PFSK-1 (cell line): ENCODE measurements around the gene MGAT3.

Experiments
- FOXP2 ChIP-seq: optimal IDR thresholded peaks from 2 replicates; pipeline ENCODE3; 2011; ENCODE audit warnings: borderline replicate concordance, control low read depth, inconsistent platforms; ENCODE audit not compliant: insufficient read depth; ENCODE audit errors: extremely low read length, extremely low read depth
- POLR2AphosphoS5 ChIP-seq: IDR thresholded peaks from 2 replicates; pipeline ENCODE4 v1.6.1; 2012; ENCODE audit warnings: low read depth, mild to moderate bottlenecking, control low read depth, low read length, moderate library complexity
- SIN3A ChIP-seq: IDR thresholded peaks from 2 replicates; pipeline ENCODE4 v1.6.1; 2012; ENCODE audit warnings: mild to moderate bottlenecking, low read length, moderate library complexity, borderline replicate concordance; ENCODE audit not compliant: insufficient read depth
- TAF1 ChIP-seq: IDR thresholded peaks from 2 replicates; pipeline ENCODE4 v1.6.1; 2012; ENCODE audit warnings: low read length, control low read depth, borderline replicate concordance; ENCODE audit not compliant: insufficient read depth
- TF ChIP-seq, protein P1 (sequence below), 2 experiments: IDR thresholded peaks; 2 replicates each; pipeline versions ENCODE4 v1.6.1 to v1.8.0; 2011 to 2012; ENCODE audit warnings: low read depth in 2 of 2, low read length in 2 of 2, control low read depth in 1 of 2, inconsistent platforms in 1 of 2, mild to moderate bottlenecking in 1 of 2, moderate library complexity in 1 of 2; ENCODE audit not compliant: insufficient read depth in 1 of 2

The MGAT3 gene

DNA sequence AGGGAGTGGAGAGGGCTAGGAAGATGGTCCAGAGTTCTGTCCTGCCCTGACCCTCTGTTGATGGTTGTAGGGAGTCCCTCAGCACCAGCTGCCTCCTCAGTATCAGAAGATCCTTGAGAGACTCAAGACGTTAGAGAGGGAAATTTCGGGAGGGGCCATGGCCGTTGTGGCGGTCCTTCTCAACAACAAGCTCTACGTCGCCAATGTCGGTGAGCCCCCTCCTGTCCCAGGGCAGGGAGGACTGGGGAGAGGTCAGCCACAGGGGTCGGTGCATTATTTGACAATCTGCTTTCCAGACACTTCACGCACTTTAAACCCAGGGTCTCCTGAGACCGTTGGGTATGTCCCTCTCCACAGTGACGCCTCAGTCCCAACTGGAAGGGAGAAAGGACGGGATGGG lies 39.2 kb upstream of the MGAT3 start:
- TF ChIP-seq TAF1: no peak
- TF ChIP-seq, protein P1, sequence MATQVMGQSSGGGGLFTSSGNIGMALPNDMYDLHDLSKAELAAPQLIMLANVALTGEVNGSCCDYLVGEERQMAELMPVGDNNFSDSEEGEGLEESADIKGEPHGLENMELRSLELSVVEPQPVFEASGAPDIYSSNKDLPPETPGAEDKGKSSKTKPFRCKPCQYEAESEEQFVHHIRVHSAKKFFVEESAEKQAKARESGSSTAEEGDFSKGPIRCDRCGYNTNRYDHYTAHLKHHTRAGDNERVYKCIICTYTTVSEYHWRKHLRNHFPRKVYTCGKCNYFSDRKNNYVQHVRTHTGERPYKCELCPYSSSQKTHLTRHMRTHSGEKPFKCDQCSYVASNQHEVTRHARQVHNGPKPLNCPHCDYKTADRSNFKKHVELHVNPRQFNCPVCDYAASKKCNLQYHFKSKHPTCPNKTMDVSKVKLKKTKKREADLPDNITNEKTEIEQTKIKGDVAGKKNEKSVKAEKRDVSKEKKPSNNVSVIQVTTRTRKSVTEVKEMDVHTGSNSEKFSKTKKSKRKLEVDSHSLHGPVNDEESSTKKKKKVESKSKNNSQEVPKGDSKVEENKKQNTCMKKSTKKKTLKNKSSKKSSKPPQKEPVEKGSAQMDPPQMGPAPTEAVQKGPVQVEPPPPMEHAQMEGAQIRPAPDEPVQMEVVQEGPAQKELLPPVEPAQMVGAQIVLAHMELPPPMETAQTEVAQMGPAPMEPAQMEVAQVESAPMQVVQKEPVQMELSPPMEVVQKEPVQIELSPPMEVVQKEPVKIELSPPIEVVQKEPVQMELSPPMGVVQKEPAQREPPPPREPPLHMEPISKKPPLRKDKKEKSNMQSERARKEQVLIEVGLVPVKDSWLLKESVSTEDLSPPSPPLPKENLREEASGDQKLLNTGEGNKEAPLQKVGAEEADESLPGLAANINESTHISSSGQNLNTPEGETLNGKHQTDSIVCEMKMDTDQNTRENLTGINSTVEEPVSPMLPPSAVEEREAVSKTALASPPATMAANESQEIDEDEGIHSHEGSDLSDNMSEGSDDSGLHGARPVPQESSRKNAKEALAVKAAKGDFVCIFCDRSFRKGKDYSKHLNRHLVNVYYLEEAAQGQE (IDR thresholded peaks at IDR 0.05; ENCODE audit: insufficient read depth in 1 of 2, low read depth in 2 of 2, low read length in 2 of 2): no peak
- TF ChIP-seq FOXP2: no peak
- TF ChIP-seq SIN3A: no peak

DNA sequence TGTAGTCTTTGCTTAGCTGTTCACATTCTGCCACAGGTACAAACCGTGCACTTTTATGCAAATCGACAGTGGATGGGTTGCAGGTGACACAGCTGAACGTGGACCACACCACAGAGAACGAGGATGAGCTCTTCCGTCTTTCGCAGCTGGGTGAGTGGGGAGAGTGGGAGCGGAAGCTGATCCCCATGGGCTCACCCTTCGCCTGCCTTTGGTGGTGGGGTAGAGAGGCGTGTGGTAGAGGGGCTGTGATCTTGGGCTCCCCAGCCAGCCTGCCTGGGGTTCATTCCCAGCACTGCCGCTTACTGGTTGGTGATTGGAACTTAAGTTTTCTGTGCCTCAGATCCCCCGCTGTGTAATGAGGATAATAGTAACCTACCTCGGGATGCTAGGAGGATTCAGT lies 38.1 kb upstream of the MGAT3 start:
- TF ChIP-seq FOXP2 (no peak), TAF1 (no peak), POLR2AphosphoS5 (no peak), SIN3A (no peak)
- TF ChIP-seq, protein P1 (IDR thresholded peaks at IDR 0.05; ENCODE audit: insufficient read depth in 1 of 2, low read depth in 2 of 2, low read length in 2 of 2): no peak

- TF ChIP-seq TAF1 (no peak), POLR2AphosphoS5 (no peak), SIN3A (no peak), FOXP2 (no peak)
- TF ChIP-seq, protein P1 (IDR thresholded peaks at IDR 0.05; ENCODE audit: insufficient read depth in 1 of 2, low read depth in 2 of 2, low read length in 2 of 2): no peak
Observed at GRCh38 chr22:39419096-39419495, 37.7 kb upstream of the MGAT3 start.

DNA sequence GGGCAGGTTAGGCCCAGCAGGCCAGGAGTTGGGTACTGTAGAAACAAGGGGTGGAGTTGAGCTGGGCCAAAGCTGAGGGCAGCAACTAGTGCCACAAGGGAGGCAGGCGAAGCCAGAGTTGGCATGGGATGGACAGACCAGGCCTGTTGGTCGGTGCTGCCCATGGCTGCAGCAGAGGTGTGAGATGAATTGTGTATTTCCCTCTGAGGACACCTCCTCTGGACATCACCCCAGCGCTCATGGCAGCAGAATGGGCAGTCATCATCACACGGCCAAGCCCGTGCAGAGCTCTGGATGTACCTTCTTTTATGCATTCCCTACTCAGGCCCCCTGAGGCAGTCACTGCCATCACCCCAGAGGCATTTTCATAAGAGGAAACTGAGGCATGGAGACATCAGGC lies 36.9 kb upstream of the MGAT3 start:
- TF ChIP-seq TAF1 (no peak), SIN3A (no peak), FOXP2 (no peak), POLR2AphosphoS5 (no peak)
- TF ChIP-seq, protein P1 (IDR thresholded peaks at IDR 0.05; ENCODE audit: insufficient read depth in 1 of 2, low read depth in 2 of 2, low read length in 2 of 2): no peak

- no peak for TF ChIP-seq TAF1
- TF ChIP-seq SIN3A: no peak
- TF ChIP-seq, protein P1 (IDR thresholded peaks at IDR 0.05; ENCODE audit: insufficient read depth in 1 of 2, low read depth in 2 of 2, low read length in 2 of 2): no peak
- TF ChIP-seq FOXP2: no peak
- TF ChIP-seq POLR2AphosphoS5: no peak
Observed at GRCh38 chr22:39421691-39422090, 35.1 kb upstream of the MGAT3 start.
